Panc1 (cell line): ENCODE data around the gene IER5L. TPM values are rescaled to one million over a fixed set of nuclear protein-coding genes. Genes with fewer than 3 reads are reported as not detected.

ENCODE experiments used
- ATAC-seq: fragments of 200-7000 bp; cut with Tn5 transposase; 2 replicates; pipeline ENCODE4 v1.9.1; 2020; ENCODE audit warnings: mild to moderate bottlenecking, moderate library complexity
- BruUV-seq: library from RNA; stranded (reverse); fragments of 400-500 nt; replicated peaks from 2 replicates; lab custom pipeline; 2021; lab: Mats Ljungman, UMichigan
- CTCF ChIA-PET: fragments of 300-600 bp; sonication (Branson Sonifier 250); formaldehyde crosslinking; loops from one replicate; lab custom pipeline; 2022; ENCODE audit warnings: antibody characterized with exemption; lab: Charles Lee
- POLR2A ChIA-PET: fragments of 300-600 bp; sonication (Branson Sonifier 250); formaldehyde crosslinking; loops from one replicate; lab custom pipeline; 2022; ENCODE audit warnings: antibody characterized with exemption; lab: Charles Lee
- DNase-seq: peaks from one replicate; pipeline ENCODE4 v3.0.0-alpha.2; 2010; ENCODE audit warnings: low read depth, low spot score
- H3K27ac ChIP-seq: 2 replicates; pipeline ENCODE4 v1.5.1; 2011; ENCODE audit warnings: mild to moderate bottlenecking, low read length, inconsistent platforms
- H3K27me3 ChIP-seq: fragments of 200-500 bp; sonication (Bioruptor generic); 2 replicates; pipeline ENCODE4 v1.6.0; 2014; ENCODE audit warnings: low read length, inconsistent platforms; ENCODE audit not compliant: control insufficient read depth, insufficient read depth
- H3K36me3 ChIP-seq: fragments of 200-500 bp; sonication (Bioruptor generic); 2 replicates; pipeline ENCODE4 v1.5.1; 2014; ENCODE audit warnings: inconsistent platforms, mild to moderate bottlenecking, low read length, moderate library complexity; ENCODE audit not compliant: control insufficient read depth, insufficient read depth
- H3K4me1 ChIP-seq: 2 replicates; pipeline ENCODE4 v1.5.1; 2011; ENCODE audit warnings: inconsistent platforms, mild to moderate bottlenecking, low read length, moderate library complexity; ENCODE audit not compliant: control insufficient read depth, insufficient read depth
- H3K4me3 ChIP-seq, 2 experiments: 2 replicates each; pipeline ENCODE4 v1.5.1; 2011 to 2012; ENCODE audit warnings: low read depth in 2 of 2, low read length in 2 of 2, mild to moderate bottlenecking in 2 of 2, inconsistent platforms in 1 of 2, moderate library complexity in 1 of 2
- H3K9me3 ChIP-seq: fragments of 200-500 bp; sonication (Bioruptor generic); 2 replicates; pipeline ENCODE4 v1.5.1; 2014; ENCODE audit warnings: low read depth, mild to moderate bottlenecking, inconsistent platforms, low read length, moderate library complexity; ENCODE audit not compliant: control insufficient read depth, insufficient read depth
- CTCF ChIP-seq: fragments of 450-650 bp; IDR thresholded peaks from 2 replicates; pipeline ENCODE4 v1.5.1; 2017; ENCODE audit warnings: mild to moderate bottlenecking
- POLR2AphosphoS5 ChIP-seq: IDR thresholded peaks from 2 replicates; pipeline ENCODE4 v1.6.1; 2012; ENCODE audit warnings: mild to moderate bottlenecking, low read depth, low read length, moderate library complexity
- REST ChIP-seq, 2 experiments: IDR thresholded peaks; 2 replicates each; pipeline ENCODE4 v1.6.1; 2011 to 2012; ENCODE audit warnings: low read depth in 2 of 2, control low read depth in 1 of 2, low read length in 1 of 2, mild to moderate bottlenecking in 1 of 2, moderate library complexity in 1 of 2; ENCODE audit not compliant: insufficient read depth in 1 of 2
- SIN3A ChIP-seq: IDR thresholded peaks from 2 replicates; pipeline ENCODE4 v1.6.1; 2012; ENCODE audit warnings: low read depth, mild to moderate bottlenecking, low read length, moderate library complexity, borderline replicate concordance; ENCODE audit not compliant: insufficient read depth
- TCF7L2 ChIP-seq: IDR thresholded peaks from 2 replicates; pipeline ENCODE4 v1.6.1; 2011; ENCODE audit warnings: mild to moderate bottlenecking, low read depth, low read length, inconsistent platforms
- in situ Hi-C: cut with HindIII; loops from 2 replicates; pipeline ENCODE4 v1.10.0; 2016; ENCODE audit warnings: low sequenced_read_pairs, low pct_unique_long_range_greater_than_20kb
- intact Hi-C: fragments of 100-400 bp; cut with micrococcal nuclease; formaldehyde crosslinking; loops from one replicate; pipeline ENCODE4 v1.10.0; 2022; ENCODE audit not compliant: unreplicated experiment
- total RNA-seq: library from RNA; stranded (reverse); gene quantifications from one replicate; pipeline ENCODE4 v1.2.1, GENCODE V29; 2021; ENCODE audit not compliant: unreplicated experiment

Gene IER5L
- total RNA-seq, 1 experiment from 2014 or later: 44.6 TPM

- in situ Hi-C loops: no loop called here
- TF ChIP-seq REST (IDR thresholded peaks at IDR 0.05; ENCODE audit: insufficient read depth in 1 of 2, low read depth in 2 of 2, low read length in 1 of 2) (no peak), CTCF (no peak), POLR2AphosphoS5 (no peak), SIN3A (no peak), TCF7L2 (no peak)
- intact Hi-C loops: no loop called here
- POLR2A ChIA-PET: no interaction called here
- ATAC-seq: no peak
- H3K9me3 ChIP-seq: no peaks in the 10 kb centered on the region
- no peaks in the 10 kb centered on the region for H3K36me3 ChIP-seq
- no TSS peak for BruUV-seq
- no peaks in the 10 kb centered on the region for H3K27me3 ChIP-seq
- DNase-seq: no peak
- CTCF ChIA-PET: interaction anchor here (0.5 kb wide), 1 partner anchor 423 kb away, joined by 4 read pairs; no protein-coding TSS in a partner anchor
- no peak overlapping the region for H3K27ac ChIP-seq
- no peak overlapping the region for H3K4me3 ChIP-seq
- peaks cover 8% of the 10 kb centered on the region for H3K4me1 ChIP-seq
Observed at GRCh38 chr9:129200255-129200654, 22.2 kb upstream of the IER5L start.

- no peak for DNase-seq
- POLR2A ChIA-PET: no interaction called here
- H3K9me3 ChIP-seq: no peaks in the 10 kb centered on the region
- CTCF ChIA-PET: no interaction called here
- no peak for ATAC-seq
- in situ Hi-C loops: no loop called here
- no peak overlapping the region for H3K27ac ChIP-seq
- H3K36me3 ChIP-seq: no peaks in the 10 kb centered on the region
- intact Hi-C loops: no loop called here
- TF ChIP-seq SIN3A (no peak), TCF7L2 (no peak), CTCF (no peak), POLR2AphosphoS5 (no peak), REST (IDR thresholded peaks at IDR 0.05; ENCODE audit: insufficient read depth in 1 of 2, low read depth in 2 of 2, low read length in 1 of 2) (no peak)
- H3K4me1 ChIP-seq: peaks cover 8% of the 10 kb centered on the region
- no peak overlapping the region for H3K4me3 ChIP-seq
- H3K27me3 ChIP-seq: no peaks in the 10 kb centered on the region
- no TSS peak for BruUV-seq
Observed at GRCh38 chr9:129199044-129199435, 21.0 kb upstream of the IER5L start.
